Measurements from ENCODE around the gene PDK4. TPM values are rescaled to one million over a fixed set of nuclear protein-coding genes. Genes with fewer than 3 reads are reported as not detected.

The PDK4 gene
- polyA plus RNA-seq, 3 donors, result 2.2 to 26.0 (median 12.4) TPM

DNA sequence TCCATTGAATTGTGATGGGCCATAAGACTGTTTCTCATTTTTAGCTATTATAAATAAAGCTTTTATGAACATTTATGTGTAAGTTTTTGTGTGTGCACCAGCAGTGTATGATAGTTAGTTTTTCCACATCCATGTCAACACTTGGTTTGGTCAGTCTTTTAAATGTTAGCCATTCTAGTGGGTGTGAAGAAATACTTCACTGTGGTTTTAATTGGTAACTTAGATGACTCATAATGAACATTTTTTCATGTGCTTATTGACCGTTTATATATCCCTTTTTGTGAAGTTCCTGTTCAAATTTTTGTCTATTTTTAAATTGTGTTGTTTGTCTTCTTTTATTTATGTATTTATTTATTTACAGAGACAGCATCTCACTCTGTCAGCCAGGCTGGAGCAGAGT lies 23.6 kb upstream of the PDK4 start:
- H4K20me1 ChIP-seq (ENCODE audit: insufficient read depth, low read length), result no peaks in the 10 kb centered on the region
- H3K27ac ChIP-seq (ENCODE audit: low read depth in 1 of 2, low read length in 2 of 2), result no peak overlapping the region
- no peak for DNase-seq
- intact Hi-C loops (cut with micrococcal nuclease), result no loop called here
- no CpG with 5 or more reads among the region's 1 CpG for WGBS (ENCODE audit: insufficient coverage)
- H3K4me3 ChIP-seq (replicated peaks in 1 of 3; ENCODE audit: low read depth in 2 of 3, low read length in 3 of 3), result no peak overlapping the region
- Mint-ChIP-seq H3K27me3 (ENCODE audit: low read depth in 3 of 3) (no peaks in the 10 kb centered on the region), H3K9me3 (peaks cover 13 to 29% (median 20%) of the 10 kb centered on the region in 7 donors), H3K27ac (no peak overlapping the region), H3K4me1 (peaks cover 12% of the 10 kb centered on the region), H3K36me3 (peaks cover 0 to 8% of the 10 kb centered on the region in 2 donors), H3K4me3 (no peak overlapping the region)
- no peaks in the 10 kb centered on the region for H3K79me2 ChIP-seq (ENCODE audit: insufficient read depth, low read length)
- peaks cover 0 to 3% of the 10 kb centered on the region in 2 donors for H3K9me3 ChIP-seq (replicated peaks in 1 of 2; ENCODE audit: control insufficient read depth in 1 of 2, insufficient read depth in 1 of 2, low read length in 2 of 2)
- H3K36me3 ChIP-seq (replicated peaks in 1 of 2; ENCODE audit: control insufficient read depth in 1 of 2, insufficient read depth in 2 of 2, low read length in 2 of 2), result no peaks in the 10 kb centered on the region
- no peak overlapping the region for H2AFZ ChIP-seq (ENCODE audit: insufficient read depth, low read depth, low read length, poor library complexity, severe bottlenecking)
- TF ChIP-seq, protein P1, sequence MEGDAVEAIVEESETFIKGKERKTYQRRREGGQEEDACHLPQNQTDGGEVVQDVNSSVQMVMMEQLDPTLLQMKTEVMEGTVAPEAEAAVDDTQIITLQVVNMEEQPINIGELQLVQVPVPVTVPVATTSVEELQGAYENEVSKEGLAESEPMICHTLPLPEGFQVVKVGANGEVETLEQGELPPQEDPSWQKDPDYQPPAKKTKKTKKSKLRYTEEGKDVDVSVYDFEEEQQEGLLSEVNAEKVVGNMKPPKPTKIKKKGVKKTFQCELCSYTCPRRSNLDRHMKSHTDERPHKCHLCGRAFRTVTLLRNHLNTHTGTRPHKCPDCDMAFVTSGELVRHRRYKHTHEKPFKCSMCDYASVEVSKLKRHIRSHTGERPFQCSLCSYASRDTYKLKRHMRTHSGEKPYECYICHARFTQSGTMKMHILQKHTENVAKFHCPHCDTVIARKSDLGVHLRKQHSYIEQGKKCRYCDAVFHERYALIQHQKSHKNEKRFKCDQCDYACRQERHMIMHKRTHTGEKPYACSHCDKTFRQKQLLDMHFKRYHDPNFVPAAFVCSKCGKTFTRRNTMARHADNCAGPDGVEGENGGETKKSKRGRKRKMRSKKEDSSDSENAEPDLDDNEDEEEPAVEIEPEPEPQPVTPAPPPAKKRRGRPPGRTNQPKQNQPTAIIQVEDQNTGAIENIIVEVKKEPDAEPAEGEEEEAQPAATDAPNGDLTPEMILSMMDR (IDR thresholded peaks at IDR 0.05), result no peak
- no peaks in the 10 kb centered on the region for H3K27me3 ChIP-seq (ENCODE audit: control insufficient read depth in 2 of 2, insufficient read depth in 2 of 2, low read length in 2 of 2)
- H3K4me2 ChIP-seq (replicated peaks; ENCODE audit: extremely low read depth, low read length, poor library complexity, severe bottlenecking), result no peak overlapping the region
- H3K9ac ChIP-seq (ENCODE audit: insufficient read depth, low read length, poor library complexity, severe bottlenecking), result no peak overlapping the region
- H3K4me1 ChIP-seq (ENCODE audit: control insufficient read depth in 1 of 2, insufficient read depth in 2 of 2, low read length in 2 of 2), result no peaks in the 10 kb centered on the region

DNA sequence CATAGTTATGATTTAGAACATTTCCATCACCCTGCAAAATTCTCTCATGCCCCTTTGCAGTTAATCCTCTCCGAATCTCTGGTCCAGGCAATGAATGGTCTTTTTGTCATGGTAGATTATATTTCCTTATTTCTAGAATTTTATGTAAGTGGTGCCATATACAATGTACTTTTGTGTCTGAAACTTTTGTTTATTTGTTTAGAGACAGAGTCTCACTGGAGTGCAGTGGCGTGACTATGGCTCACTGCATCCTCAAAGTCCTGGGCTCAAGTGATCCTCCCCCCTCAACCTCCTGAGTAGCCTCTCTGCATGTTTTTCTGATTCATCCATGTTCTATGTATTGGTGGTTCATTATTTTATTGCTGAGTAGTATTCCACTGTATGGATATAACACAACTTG lies 23.2 kb upstream of the PDK4 start:
- H3K36me3 ChIP-seq (replicated peaks in 1 of 2; ENCODE audit: control insufficient read depth in 1 of 2, insufficient read depth in 2 of 2, low read length in 2 of 2), result no peaks in the 10 kb centered on the region
- Mint-ChIP-seq H3K27ac (no peak overlapping the region), H3K36me3 (peaks cover 0 to 8% of the 10 kb centered on the region in 2 donors), H3K9me3 (peaks cover 16 to 32% (median 22%) of the 10 kb centered on the region in 7 donors), H3K4me1 (peaks cover 12% of the 10 kb centered on the region), H3K27me3 (ENCODE audit: low read depth in 3 of 3) (no peaks in the 10 kb centered on the region), H3K4me3 (no peak overlapping the region)
- DNase-seq, result no peak
- intact Hi-C loops (cut with micrococcal nuclease), result no loop called here
- no peaks in the 10 kb centered on the region for H3K4me1 ChIP-seq (ENCODE audit: control insufficient read depth in 1 of 2, insufficient read depth in 2 of 2, low read length in 2 of 2)
- H3K9me3 ChIP-seq (replicated peaks in 1 of 2; ENCODE audit: control insufficient read depth in 1 of 2, insufficient read depth in 1 of 2, low read length in 2 of 2), result peaks cover 0 to 7% of the 10 kb centered on the region in 2 donors
- no peak overlapping the region for H3K27ac ChIP-seq (ENCODE audit: low read depth in 1 of 2, low read length in 2 of 2)
- no peak overlapping the region for H3K4me3 ChIP-seq (replicated peaks in 1 of 3; ENCODE audit: low read depth in 2 of 3, low read length in 3 of 3)
- H2AFZ ChIP-seq (ENCODE audit: insufficient read depth, low read depth, low read length, poor library complexity, severe bottlenecking), result no peak overlapping the region
- H3K4me2 ChIP-seq (replicated peaks; ENCODE audit: extremely low read depth, low read length, poor library complexity, severe bottlenecking), result no peak overlapping the region
- H4K20me1 ChIP-seq (ENCODE audit: insufficient read depth, low read length), result no peaks in the 10 kb centered on the region
- no peaks in the 10 kb centered on the region for H3K27me3 ChIP-seq (ENCODE audit: control insufficient read depth in 2 of 2, insufficient read depth in 2 of 2, low read length in 2 of 2)
- WGBS (ENCODE audit: insufficient coverage), result no CpG with 5 or more reads among the region's 2 CpGs
- TF ChIP-seq, protein P1 (IDR thresholded peaks at IDR 0.05), result no peak
- H3K79me2 ChIP-seq (ENCODE audit: insufficient read depth, low read length), result no peaks in the 10 kb centered on the region
- H3K9ac ChIP-seq (ENCODE audit: insufficient read depth, low read length, poor library complexity, severe bottlenecking), result no peak overlapping the region

Measured in CD14-positive monocyte (primary cell).